DMS114 treated with DMSO at 0.1 percent for 48 hours (cell line): ENCODE data around the gene ROBO3.
A peak's percentile ranks its signal among the peaks of the same experiment; 100 is the strongest.

Source experiments
- DNase-seq: peaks from one replicate; lab custom pipeline; 2025; ENCODE audit not compliant: unreplicated experiment; lab: John Stamatoyannopoulos, UW

The ROBO3 gene

GRCh38 chr11:124865181-124865901 is at the start of gene ROBO3:
ROBO3 (plus strand) TSS chr11:124865432; CDS start chr11:124865578, 146 bp downstream.
- no peak for DNase-seq

GRCh38 chr11:124817036-124817435 is 48.2 kb upstream of the ROBO3 start:
- no peak for DNase-seq

GRCh38 chr11:124821995-124822730 is 43.1 kb upstream of the ROBO3 start:
- DNase-seq: no peak

GRCh38 chr11:124823512-124824376 is 41.5 kb upstream of the ROBO3 start:
- DNase-seq: no peak

GRCh38 chr11:124825876-124826275 is 39.4 kb upstream of the ROBO3 start:
- DNase-seq: no peak

GRCh38 chr11:124829986-124830385 is 35.2 kb upstream of the ROBO3 start:
- no peak for DNase-seq

GRCh38 chr11:124830749-124831148 is 34.5 kb upstream of the ROBO3 start:
- DNase-seq: no peak

GRCh38 chr11:124831897-124832296 is 33.3 kb upstream of the ROBO3 start:
- no peak for DNase-seq

- DNase-seq: no peak
Observed at GRCh38 chr11:124832571-124832970, 32.7 kb upstream of the ROBO3 start.

- no peak for DNase-seq
Observed at GRCh38 chr11:124834526-124835180, 30.6 kb upstream of the ROBO3 start.

GRCh38 chr11:124835918-124836317 is 29.3 kb upstream of the ROBO3 start:
- no peak for DNase-seq

- DNase-seq: peak; percentile 74
Observed at GRCh38 chr11:124837491-124837856, 27.8 kb upstream of the ROBO3 start.

GRCh38 chr11:124838805-124839127 is 26.5 kb upstream of the ROBO3 start:
- DNase-seq: no peak

GRCh38 chr11:124839128-124839971 is 25.9 kb upstream of the ROBO3 start:
- DNase-seq: no peak

GRCh38 chr11:124839972-124840621 is 25.1 kb upstream of the ROBO3 start:
- DNase-seq: no peak

- DNase-seq: no peak
Observed at GRCh38 chr11:124840666-124841065, 24.6 kb upstream of the ROBO3 start.

GRCh38 chr11:124841201-124841600 is 24.0 kb upstream of the ROBO3 start:
- DNase-seq: no peak

GRCh38 chr11:124841840-124842239 is 23.4 kb upstream of the ROBO3 start:
- DNase-seq: no peak

- no peak for DNase-seq
Observed at GRCh38 chr11:124842305-124842704, 22.9 kb upstream of the ROBO3 start.

- DNase-seq: no peak
Observed at GRCh38 chr11:124843616-124843910, 21.7 kb upstream of the ROBO3 start.
